Astrocyte (in vitro differentiated cells and primary cell): ENCODE measurements around the gene TCF7L2. TPM values are rescaled to one million over a fixed set of nuclear protein-coding genes. Genes with fewer than 3 reads are reported as not detected.

Experiments used
- DNase-seq: peaks from one replicate; pipeline ENCODE4 v3.0.0-alpha.2; 2010; ENCODE audit warnings: low read depth
- FAIRE-seq: peaks from 2 replicates; lab custom pipeline; 2011; peaks lifted over from hg19 to GRCh38; lab: Jason Lieb, UNC
- H2AFZ ChIP-seq: 2 replicates; pipeline ENCODE4 v1.6.0; 2012; ENCODE audit warnings: low read depth, low read length, inconsistent platforms
- H3K27ac ChIP-seq: 2 replicates; pipeline ENCODE4 v1.5.1; 2011; ENCODE audit warnings: low read depth, low read length, inconsistent platforms
- H3K27me3 ChIP-seq: 2 replicates; pipeline ENCODE4 v1.6.0; 2011; ENCODE audit warnings: low read length, inconsistent platforms; ENCODE audit not compliant: insufficient read depth
- H3K36me3 ChIP-seq: 2 replicates; pipeline ENCODE4 v1.5.1; 2011; ENCODE audit warnings: low read length, inconsistent platforms; ENCODE audit not compliant: insufficient read depth
- H3K4me1 ChIP-seq: 2 replicates; pipeline ENCODE4 v1.5.1; 2011; ENCODE audit warnings: low read length, inconsistent platforms; ENCODE audit not compliant: insufficient read depth
- H3K4me2 ChIP-seq: 2 replicates; pipeline ENCODE4 v1.6.0; 2012; ENCODE audit warnings: low read length, inconsistent platforms
- H3K4me3 ChIP-seq: 2 replicates; pipeline ENCODE4 v1.5.1; 2011; ENCODE audit warnings: low read depth, mild to moderate bottlenecking, low read length, inconsistent platforms; ENCODE audit not compliant: insufficient read depth
- H3K79me2 ChIP-seq: 2 replicates; pipeline ENCODE4 v1.6.0; 2012; ENCODE audit warnings: mild to moderate bottlenecking, low read length, inconsistent platforms; ENCODE audit not compliant: insufficient read depth
- H3K9ac ChIP-seq: 2 replicates; pipeline ENCODE4 v1.6.0; 2012; ENCODE audit warnings: mild to moderate bottlenecking, low read length, inconsistent platforms
- H3K9me3 ChIP-seq: 2 replicates; pipeline ENCODE4 v1.5.1; 2012; ENCODE audit warnings: low read depth, mild to moderate bottlenecking, low read length, inconsistent platforms; ENCODE audit not compliant: insufficient read depth
- H4K20me1 ChIP-seq: 2 replicates; pipeline ENCODE4 v1.6.0; 2012; ENCODE audit warnings: low read length, inconsistent platforms; ENCODE audit not compliant: insufficient read depth
- H3K27ac Mint-ChIP-seq: one replicate; pipeline ENCODE4 v1.8.0; 2021; ENCODE audit warnings: mild to moderate bottlenecking, mixed read lengths; ENCODE audit not compliant: unreplicated experiment
- H3K27me3 Mint-ChIP-seq: one replicate; pipeline ENCODE4 v1.8.0; 2021; ENCODE audit warnings: low read depth, mixed read lengths; ENCODE audit not compliant: unreplicated experiment
- H3K36me3 Mint-ChIP-seq: one replicate; pipeline ENCODE4 v1.8.0; 2021; ENCODE audit warnings: low read depth, mixed read lengths; ENCODE audit not compliant: unreplicated experiment
- H3K4me1 Mint-ChIP-seq: one replicate; pipeline ENCODE4 v1.8.0; 2021; ENCODE audit warnings: low read depth, mixed read lengths; ENCODE audit not compliant: unreplicated experiment
- H3K4me3 Mint-ChIP-seq: one replicate; pipeline ENCODE4 v1.8.0; 2021; ENCODE audit warnings: mild to moderate bottlenecking, moderate library complexity, mixed read lengths; ENCODE audit not compliant: unreplicated experiment
- H3K9me3 Mint-ChIP-seq: one replicate; pipeline ENCODE4 v1.8.0; 2021; ENCODE audit warnings: mild to moderate bottlenecking, mixed read lengths; ENCODE audit not compliant: unreplicated experiment
- EZH2 ChIP-seq: IDR thresholded peaks from 2 replicates; pipeline ENCODE4 v1.6.1; 2012; ENCODE audit warnings: mild to moderate bottlenecking, low read length, inconsistent platforms; ENCODE audit not compliant: insufficient read depth
- total RNA-seq: library from RNA; stranded (reverse); gene quantifications from 2 replicates; pipeline ENCODE4 v1.2.1, GENCODE V29; 2021
- TF ChIP-seq, protein P1 (sequence below): IDR thresholded peaks from 2 replicates; pipeline ENCODE4 v1.5.1; 2011; ENCODE audit warnings: low read depth, mild to moderate bottlenecking, inconsistent platforms, low read length, moderate library complexity; ENCODE audit not compliant: insufficient read depth

Gene TCF7L2
- total RNA-seq, 1 donor from 2014 or later = 52.4 TPM

DNA sequence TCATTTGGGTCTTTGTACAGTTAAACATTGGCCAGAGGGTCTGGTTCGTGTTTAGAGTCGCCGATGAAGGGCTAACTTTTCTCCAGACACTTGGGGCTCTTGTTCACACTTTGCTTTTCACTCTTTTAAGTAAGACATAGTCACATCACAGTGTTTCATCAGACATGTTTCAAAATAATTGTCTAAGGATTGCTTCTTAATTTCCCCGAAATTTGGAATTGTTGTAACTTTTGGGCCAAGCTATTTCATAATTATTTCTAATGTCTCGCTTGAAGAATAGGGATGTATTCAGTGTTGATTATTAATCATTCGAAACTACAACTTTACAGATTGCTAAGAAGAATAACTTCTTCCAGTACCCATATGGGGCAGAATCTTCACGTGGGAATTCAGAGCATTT, 92.8 kb downstream of the TCF7L2 start:
- DNase-seq = no peak
- H4K20me1 ChIP-seq = peaks cover 42% of the 10 kb centered on the region
- H3K36me3 Mint-ChIP-seq = peaks cover 28% of the 10 kb centered on the region

DNA sequence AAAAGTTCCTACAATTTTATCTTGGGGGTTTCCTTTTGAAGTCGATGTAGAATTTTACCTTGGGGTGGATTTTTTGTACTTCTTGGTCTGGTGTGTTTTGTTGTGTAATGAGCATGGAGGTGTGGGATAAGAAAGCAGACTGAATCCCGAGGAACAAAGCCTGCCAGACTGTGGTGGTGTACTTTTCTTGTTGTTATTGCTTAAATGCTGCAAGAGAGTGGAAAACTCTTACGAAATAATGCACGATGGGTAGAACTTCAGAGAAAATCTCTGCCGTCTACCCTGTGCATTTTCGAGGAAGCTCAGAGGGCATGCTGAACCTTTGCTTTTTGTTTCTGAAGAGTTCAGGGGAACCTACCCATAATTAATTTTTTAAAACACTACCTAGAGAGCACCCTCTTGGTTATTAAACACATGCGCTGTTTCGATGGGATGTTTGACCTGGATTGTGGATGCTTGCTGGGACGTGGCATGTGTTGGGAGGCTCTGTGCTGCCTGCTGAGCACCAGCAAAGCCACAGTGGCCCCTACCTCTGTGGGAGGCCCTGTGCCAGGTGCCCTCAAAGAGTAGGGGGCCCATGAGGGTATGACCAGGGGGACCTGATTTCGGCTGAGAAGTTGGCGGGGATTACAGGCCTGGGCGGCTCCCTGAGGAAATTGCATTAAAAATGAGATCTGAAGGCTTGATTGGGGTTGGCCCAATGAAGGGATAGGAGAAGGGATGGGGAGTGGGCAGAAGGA, 94.1 kb downstream of the TCF7L2 start:
- Histone ChIP-seq H3K4me1 (peaks cover 29% of the 10 kb centered on the region), H3K9ac (no peak overlapping the region), H2AFZ (no peak overlapping the region), H3K4me3 (no peak overlapping the region), H3K79me2 (peaks cover 58% of the 10 kb centered on the region), H3K27ac (no peak overlapping the region), H3K36me3 (no peaks in the 10 kb centered on the region), H3K27me3 (no peaks in the 10 kb centered on the region), H4K20me1 (peaks cover 30% of the 10 kb centered on the region), H3K9me3 (no peaks in the 10 kb centered on the region), H3K4me2 (no peak overlapping the region)
- no peak overlapping the region for H3K4me3 Mint-ChIP-seq
- H3K9me3 Mint-ChIP-seq = peaks cover 1% of the 10 kb centered on the region
- no peaks in the 10 kb centered on the region for H3K27me3 Mint-ChIP-seq
- peaks cover 76% of the 10 kb centered on the region for H3K4me1 Mint-ChIP-seq
- TF ChIP-seq EZH2 = no peak
- TF ChIP-seq, protein P1, sequence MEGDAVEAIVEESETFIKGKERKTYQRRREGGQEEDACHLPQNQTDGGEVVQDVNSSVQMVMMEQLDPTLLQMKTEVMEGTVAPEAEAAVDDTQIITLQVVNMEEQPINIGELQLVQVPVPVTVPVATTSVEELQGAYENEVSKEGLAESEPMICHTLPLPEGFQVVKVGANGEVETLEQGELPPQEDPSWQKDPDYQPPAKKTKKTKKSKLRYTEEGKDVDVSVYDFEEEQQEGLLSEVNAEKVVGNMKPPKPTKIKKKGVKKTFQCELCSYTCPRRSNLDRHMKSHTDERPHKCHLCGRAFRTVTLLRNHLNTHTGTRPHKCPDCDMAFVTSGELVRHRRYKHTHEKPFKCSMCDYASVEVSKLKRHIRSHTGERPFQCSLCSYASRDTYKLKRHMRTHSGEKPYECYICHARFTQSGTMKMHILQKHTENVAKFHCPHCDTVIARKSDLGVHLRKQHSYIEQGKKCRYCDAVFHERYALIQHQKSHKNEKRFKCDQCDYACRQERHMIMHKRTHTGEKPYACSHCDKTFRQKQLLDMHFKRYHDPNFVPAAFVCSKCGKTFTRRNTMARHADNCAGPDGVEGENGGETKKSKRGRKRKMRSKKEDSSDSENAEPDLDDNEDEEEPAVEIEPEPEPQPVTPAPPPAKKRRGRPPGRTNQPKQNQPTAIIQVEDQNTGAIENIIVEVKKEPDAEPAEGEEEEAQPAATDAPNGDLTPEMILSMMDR = no peak
- H3K36me3 Mint-ChIP-seq = peaks cover 32% of the 10 kb centered on the region
- no peak for DNase-seq
- peak overlapping the region; percentile 91 for H3K27ac Mint-ChIP-seq
- no peak for FAIRE-seq

More for the DNA sequence above, 92.8 kb downstream of the TCF7L2 start:
- Mint-ChIP-seq H3K9me3 (no peaks in the 10 kb centered on the region), H3K27ac (no peak overlapping the region), H3K4me3 (no peak overlapping the region), H3K4me1 (peaks cover 67% of the 10 kb centered on the region), H3K27me3 (no peaks in the 10 kb centered on the region)
- no peak overlapping the region for H2AFZ ChIP-seq
- peaks cover 20% of the 10 kb centered on the region for H3K4me1 ChIP-seq
- peaks cover 63% of the 10 kb centered on the region for H3K79me2 ChIP-seq
- H3K4me2 ChIP-seq = no peak overlapping the region
- no peak overlapping the region for H3K9ac ChIP-seq
- no peaks in the 10 kb centered on the region for H3K9me3 ChIP-seq
- no peaks in the 10 kb centered on the region for H3K27me3 ChIP-seq
- H3K36me3 ChIP-seq = no peaks in the 10 kb centered on the region
- no peak overlapping the region for H3K27ac ChIP-seq
- no peak for FAIRE-seq
- no peak overlapping the region for H3K4me3 ChIP-seq
- no peak for TF ChIP-seq EZH2
- TF ChIP-seq, protein P1 = no peak
